GM12892 (cell line): ENCODE measurements around the gene TCEA2.

Experiments used
- POLR2A ChIP-seq: IDR thresholded peaks from 2 replicates; pipeline ENCODE4 v1.6.1; 2011; ENCODE audit warnings: low read depth, low read length, control low read depth
- POLR2AphosphoS5 ChIP-seq: IDR thresholded peaks from 2 replicates; pipeline ENCODE4 v1.6.1; 2011; ENCODE audit warnings: low read depth, low read length, control low read depth
- TAF1 ChIP-seq: IDR thresholded peaks from 2 replicates; pipeline ENCODE4 v1.6.1; 2011; ENCODE audit warnings: low read depth, mild to moderate bottlenecking, control low read depth, low read length, borderline replicate concordance

- TF ChIP-seq POLR2A (no peak), POLR2AphosphoS5 (no peak), TAF1 (no peak)
These were observed 34.9 kb upstream of the TCEA2 start for GRCh38 chr20:64027981-64028685.
